ENCODE data around the gene ZNF697. TPM values are rescaled to one million over a fixed set of nuclear protein-coding genes. Genes with fewer than 3 reads are reported as not detected.

Gene ZNF697
- total RNA-seq, 2 donors from 2014 or later = 9.5 to 14.8 TPM

DNA sequence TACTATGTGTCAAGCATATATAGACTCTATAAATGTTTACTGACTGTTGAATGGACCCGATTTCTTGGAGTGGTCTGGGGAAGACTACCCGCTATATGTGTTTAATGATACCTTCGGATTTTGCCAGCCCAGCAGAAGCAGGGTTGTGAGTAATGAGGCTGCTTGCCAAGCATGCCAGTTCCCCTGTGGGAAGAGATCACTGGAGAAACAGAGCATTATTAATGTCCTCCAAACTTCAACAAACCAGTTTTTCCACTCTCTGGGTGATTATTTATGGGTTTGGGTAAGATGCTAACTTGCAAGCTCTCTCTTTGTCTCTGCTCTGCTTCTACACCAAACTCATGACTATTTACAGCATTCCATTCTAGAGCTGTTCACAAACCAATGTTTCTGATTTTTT is 38.6 kb upstream of the ZNF697 start:
- no peak overlapping the region for H3K27ac ChIP-seq
- H3K9me3 ChIP-seq = no peaks in the 10 kb centered on the region
- TF ChIP-seq, protein P1, sequence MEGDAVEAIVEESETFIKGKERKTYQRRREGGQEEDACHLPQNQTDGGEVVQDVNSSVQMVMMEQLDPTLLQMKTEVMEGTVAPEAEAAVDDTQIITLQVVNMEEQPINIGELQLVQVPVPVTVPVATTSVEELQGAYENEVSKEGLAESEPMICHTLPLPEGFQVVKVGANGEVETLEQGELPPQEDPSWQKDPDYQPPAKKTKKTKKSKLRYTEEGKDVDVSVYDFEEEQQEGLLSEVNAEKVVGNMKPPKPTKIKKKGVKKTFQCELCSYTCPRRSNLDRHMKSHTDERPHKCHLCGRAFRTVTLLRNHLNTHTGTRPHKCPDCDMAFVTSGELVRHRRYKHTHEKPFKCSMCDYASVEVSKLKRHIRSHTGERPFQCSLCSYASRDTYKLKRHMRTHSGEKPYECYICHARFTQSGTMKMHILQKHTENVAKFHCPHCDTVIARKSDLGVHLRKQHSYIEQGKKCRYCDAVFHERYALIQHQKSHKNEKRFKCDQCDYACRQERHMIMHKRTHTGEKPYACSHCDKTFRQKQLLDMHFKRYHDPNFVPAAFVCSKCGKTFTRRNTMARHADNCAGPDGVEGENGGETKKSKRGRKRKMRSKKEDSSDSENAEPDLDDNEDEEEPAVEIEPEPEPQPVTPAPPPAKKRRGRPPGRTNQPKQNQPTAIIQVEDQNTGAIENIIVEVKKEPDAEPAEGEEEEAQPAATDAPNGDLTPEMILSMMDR (IDR thresholded peaks at IDR 0.05) = no peak
- H3K4me1 ChIP-seq = no peaks in the 10 kb centered on the region
- no peak overlapping the region for H3K4me3 ChIP-seq
- no peaks in the 10 kb centered on the region for H3K27me3 ChIP-seq
- no peaks in the 10 kb centered on the region for H3K36me3 ChIP-seq
- DNase-seq (ENCODE audit: low spot score) = no peak

DNA sequence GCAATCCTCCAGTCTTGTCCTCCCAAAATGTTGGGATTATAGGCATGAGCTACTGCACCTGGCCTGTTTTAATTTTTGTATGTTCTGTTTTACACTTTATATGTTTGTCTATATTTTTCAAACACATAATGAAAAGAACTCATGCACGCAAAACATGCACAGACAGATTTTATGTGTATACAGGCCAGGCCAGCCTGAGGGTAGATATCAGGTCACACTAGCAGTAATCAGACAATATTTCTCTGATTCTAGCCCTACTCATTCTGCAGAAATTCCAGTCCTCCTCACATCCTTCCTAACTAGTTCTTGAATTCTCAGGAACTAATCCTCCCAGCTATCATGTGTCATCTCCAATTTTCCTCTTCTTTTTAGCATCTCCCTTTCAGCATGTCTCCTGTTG is 35.8 kb upstream of the ZNF697 start:
- no peaks in the 10 kb centered on the region for H3K9me3 ChIP-seq
- no peak overlapping the region for H3K27ac ChIP-seq
- no peaks in the 10 kb centered on the region for H3K27me3 ChIP-seq
- TF ChIP-seq, protein P1 (IDR thresholded peaks at IDR 0.05) = no peak
- no peaks in the 10 kb centered on the region for H3K36me3 ChIP-seq
- H3K4me3 ChIP-seq = no peak overlapping the region
- H3K4me1 ChIP-seq = no peaks in the 10 kb centered on the region
- no peak for DNase-seq (ENCODE audit: low spot score)

DNA sequence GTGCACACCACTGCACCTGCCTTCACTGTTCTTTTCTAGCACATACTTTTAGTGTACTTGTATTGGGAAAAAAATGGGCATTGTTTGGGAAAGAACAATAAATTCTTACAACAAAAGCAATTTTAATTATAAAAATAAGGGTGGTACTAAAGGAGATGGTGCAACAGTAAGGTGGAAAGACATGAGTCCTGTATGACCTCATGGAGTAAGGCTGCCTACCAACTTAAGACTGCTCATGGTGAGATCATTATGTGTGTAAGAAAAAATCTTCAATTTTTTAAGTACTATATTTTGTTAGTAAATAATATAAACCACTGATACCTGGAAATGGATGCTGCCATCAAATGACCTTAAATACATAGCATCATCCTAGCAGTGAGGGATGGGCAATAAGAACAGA is 34.1 kb upstream of the ZNF697 start:
- H3K27ac ChIP-seq = no peak overlapping the region
- H3K4me1 ChIP-seq = no peaks in the 10 kb centered on the region
- H3K9me3 ChIP-seq = no peaks in the 10 kb centered on the region
- H3K36me3 ChIP-seq = no peaks in the 10 kb centered on the region
- TF ChIP-seq, protein P1 (IDR thresholded peaks at IDR 0.05) = no peak
- DNase-seq (ENCODE audit: low spot score) = no peak
- no peak overlapping the region for H3K4me3 ChIP-seq
- H3K27me3 ChIP-seq = no peaks in the 10 kb centered on the region

DNA sequence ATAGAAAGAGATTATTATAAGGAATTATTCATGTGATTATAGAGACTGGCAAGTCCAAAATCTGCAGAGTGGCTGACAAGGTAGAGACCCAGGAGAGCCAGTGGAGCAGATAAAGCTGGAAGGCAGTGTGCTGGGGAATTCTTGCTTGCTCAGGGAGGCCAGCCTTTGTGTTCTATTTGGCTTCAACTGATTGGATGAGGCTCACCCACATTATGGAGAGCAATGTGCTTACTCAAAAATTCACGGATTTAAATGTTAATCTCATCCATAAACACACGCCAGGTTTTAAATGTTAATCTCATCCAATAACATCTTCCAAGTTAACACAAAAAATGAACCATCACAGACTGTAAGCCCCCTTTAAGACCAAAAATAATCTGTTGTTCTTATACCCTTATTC is 33.5 kb upstream of the ZNF697 start:
- TF ChIP-seq, protein P1 (IDR thresholded peaks at IDR 0.05) = no peak

DNA sequence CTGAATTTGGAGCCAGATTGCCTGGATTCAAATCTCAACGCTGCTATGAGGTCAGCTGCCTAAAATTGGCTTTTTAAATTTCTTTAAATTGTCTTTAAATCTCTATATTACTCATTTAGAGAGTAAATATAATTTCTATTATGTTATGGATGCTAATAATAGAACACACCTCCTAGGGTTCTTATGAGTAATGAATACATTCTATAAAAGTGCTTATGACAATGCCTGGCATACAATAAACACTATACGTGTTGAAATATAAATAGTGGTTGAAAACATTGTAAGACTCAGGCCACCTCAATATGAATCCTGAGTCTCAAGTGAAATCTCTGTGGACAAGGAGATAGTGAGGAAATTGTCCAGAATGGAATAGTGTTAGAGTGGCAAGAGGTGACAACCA is 32.7 kb upstream of the ZNF697 start:
- TF ChIP-seq, protein P1 (IDR thresholded peaks at IDR 0.05) = no peak

More for the DNA sequence above, 33.5 kb upstream of the ZNF697 start:
- DNase-seq (ENCODE audit: low spot score) = no peak
- H3K4me1 ChIP-seq = no peaks in the 10 kb centered on the region
- no peak overlapping the region for H3K27ac ChIP-seq
- no peaks in the 10 kb centered on the region for H3K27me3 ChIP-seq
- H3K9me3 ChIP-seq = no peaks in the 10 kb centered on the region
- no peak overlapping the region for H3K4me3 ChIP-seq
- no peaks in the 10 kb centered on the region for H3K36me3 ChIP-seq

DNA sequence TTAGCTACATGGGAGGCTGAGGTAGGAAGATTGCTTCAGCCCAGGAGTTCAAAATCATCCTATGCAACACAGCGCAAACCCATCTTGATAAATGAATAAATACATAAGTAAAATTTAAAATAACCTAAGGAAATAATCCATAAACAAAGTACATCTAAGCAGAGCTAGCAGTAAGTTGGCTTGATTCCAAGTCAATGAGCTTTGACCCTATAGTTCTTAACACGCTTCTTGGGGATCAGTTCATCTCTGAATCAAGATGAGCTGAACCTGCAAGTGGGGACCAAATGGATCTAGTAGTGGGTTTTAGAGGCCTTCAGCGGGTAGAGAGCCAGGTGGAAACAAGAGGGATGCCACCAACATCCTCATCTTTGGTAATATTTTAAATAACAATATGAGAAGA is 32.1 kb upstream of the ZNF697 start:
- Histone ChIP-seq H3K9me3 (no peaks in the 10 kb centered on the region), H3K4me3 (no peak overlapping the region), H3K27me3 (no peaks in the 10 kb centered on the region), H3K27ac (no peak overlapping the region), H3K4me1 (peaks cover 0 to 8% of the 10 kb centered on the region in 2 donors), H3K36me3 (no peaks in the 10 kb centered on the region)
- TF ChIP-seq, protein P1 (IDR thresholded peaks at IDR 0.05) = no peak
- no peak for DNase-seq (ENCODE audit: low spot score)

More for the DNA sequence above, 32.7 kb upstream of the ZNF697 start:
- H3K4me1 ChIP-seq = peaks cover 0 to 2% of the 10 kb centered on the region in 2 donors
- no peaks in the 10 kb centered on the region for H3K36me3 ChIP-seq
- no peaks in the 10 kb centered on the region for H3K9me3 ChIP-seq
- no peak for DNase-seq (ENCODE audit: low spot score)
- no peaks in the 10 kb centered on the region for H3K27me3 ChIP-seq
- H3K4me3 ChIP-seq = no peak overlapping the region
- no peak overlapping the region for H3K27ac ChIP-seq
